Upper lobe of left lung (tissue), 4 donors: ENCODE results near the gene RGS9.

Experiments
- POLR2AphosphoS5 ChIP-seq, 2 donors: sonication (generic); formaldehyde crosslinking; IDR thresholded peaks; one replicate each; pipeline ENCODE4 v1.5.1; 2017; ENCODE audit warnings: antibody characterized with exemption in 2 of 2
- TF ChIP-seq, protein P1 (sequence below), 6 experiments: fragments of 450-650 bp in 4 of 6; fragments of 200-600 bp in 2 of 6; sonication (generic) in 2 of 6; IDR thresholded peaks; one replicate each; pipeline ENCODE4 v1.5.1; 2016 to 2019; ENCODE audit warnings: antibody characterized with exemption in 6 of 6

DNA sequence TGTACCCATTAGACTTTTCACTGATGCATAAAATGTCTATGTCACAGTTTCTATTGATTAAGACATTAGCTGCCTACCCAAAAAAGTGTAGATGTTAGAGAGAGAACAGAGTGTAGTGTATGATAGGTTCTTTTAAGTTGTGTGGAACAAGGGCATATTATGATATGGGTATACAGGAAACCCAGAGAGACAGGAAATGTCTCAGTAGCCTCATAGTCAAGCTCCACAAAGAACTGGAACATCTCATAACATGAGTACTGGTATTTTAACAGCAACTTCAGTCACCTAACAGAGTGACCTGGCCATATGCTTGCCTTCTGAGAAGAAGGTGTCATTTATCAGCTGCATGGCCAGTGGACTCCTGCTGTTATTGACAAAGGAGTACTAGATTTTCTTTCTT is 128.1 kb downstream of the RGS9 start:
- TF ChIP-seq POLR2AphosphoS5 (IDR thresholded peaks at IDR 0.05) = no peak
- TF ChIP-seq, protein P1, sequence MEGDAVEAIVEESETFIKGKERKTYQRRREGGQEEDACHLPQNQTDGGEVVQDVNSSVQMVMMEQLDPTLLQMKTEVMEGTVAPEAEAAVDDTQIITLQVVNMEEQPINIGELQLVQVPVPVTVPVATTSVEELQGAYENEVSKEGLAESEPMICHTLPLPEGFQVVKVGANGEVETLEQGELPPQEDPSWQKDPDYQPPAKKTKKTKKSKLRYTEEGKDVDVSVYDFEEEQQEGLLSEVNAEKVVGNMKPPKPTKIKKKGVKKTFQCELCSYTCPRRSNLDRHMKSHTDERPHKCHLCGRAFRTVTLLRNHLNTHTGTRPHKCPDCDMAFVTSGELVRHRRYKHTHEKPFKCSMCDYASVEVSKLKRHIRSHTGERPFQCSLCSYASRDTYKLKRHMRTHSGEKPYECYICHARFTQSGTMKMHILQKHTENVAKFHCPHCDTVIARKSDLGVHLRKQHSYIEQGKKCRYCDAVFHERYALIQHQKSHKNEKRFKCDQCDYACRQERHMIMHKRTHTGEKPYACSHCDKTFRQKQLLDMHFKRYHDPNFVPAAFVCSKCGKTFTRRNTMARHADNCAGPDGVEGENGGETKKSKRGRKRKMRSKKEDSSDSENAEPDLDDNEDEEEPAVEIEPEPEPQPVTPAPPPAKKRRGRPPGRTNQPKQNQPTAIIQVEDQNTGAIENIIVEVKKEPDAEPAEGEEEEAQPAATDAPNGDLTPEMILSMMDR (IDR thresholded peaks at IDR 0.05) = no peak
